ENCODE data around the gene UVRAG.

UVRAG gene

DNA sequence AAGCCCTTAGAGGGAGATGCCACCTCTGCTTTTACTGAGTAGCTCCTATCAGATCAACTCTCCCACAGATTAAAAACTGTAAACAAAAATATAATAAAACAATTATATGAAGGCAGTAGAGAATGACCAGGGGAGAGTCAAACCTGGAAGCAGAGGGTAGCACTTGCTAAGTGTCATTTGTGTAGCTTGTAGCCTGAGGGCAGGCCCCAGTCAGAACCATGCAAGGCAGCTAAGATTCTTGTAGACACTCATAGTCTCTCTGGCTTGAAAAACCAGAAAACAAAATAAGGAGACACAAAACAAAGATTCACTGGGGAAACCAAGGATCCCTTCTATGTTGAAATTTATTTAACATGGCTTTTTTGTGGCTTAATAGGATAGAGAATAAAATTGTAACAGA lies 280.9 kb downstream of the UVRAG start:
- no peak for DNase-seq
- no peaks in the 10 kb centered on the region for H3K36me3 ChIP-seq
- no peaks in the 10 kb centered on the region for H3K9me3 ChIP-seq
- no peaks in the 10 kb centered on the region; the same call in 1 of the 2 replicates for H3K4me1 ChIP-seq
- TF ChIP-seq, protein P1, sequence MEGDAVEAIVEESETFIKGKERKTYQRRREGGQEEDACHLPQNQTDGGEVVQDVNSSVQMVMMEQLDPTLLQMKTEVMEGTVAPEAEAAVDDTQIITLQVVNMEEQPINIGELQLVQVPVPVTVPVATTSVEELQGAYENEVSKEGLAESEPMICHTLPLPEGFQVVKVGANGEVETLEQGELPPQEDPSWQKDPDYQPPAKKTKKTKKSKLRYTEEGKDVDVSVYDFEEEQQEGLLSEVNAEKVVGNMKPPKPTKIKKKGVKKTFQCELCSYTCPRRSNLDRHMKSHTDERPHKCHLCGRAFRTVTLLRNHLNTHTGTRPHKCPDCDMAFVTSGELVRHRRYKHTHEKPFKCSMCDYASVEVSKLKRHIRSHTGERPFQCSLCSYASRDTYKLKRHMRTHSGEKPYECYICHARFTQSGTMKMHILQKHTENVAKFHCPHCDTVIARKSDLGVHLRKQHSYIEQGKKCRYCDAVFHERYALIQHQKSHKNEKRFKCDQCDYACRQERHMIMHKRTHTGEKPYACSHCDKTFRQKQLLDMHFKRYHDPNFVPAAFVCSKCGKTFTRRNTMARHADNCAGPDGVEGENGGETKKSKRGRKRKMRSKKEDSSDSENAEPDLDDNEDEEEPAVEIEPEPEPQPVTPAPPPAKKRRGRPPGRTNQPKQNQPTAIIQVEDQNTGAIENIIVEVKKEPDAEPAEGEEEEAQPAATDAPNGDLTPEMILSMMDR (IDR thresholded peaks at IDR 0.05; ENCODE audit: low read depth, low read length): no peak
- H3K27me3 ChIP-seq: no peaks in the 10 kb centered on the region
- H3K4me3 ChIP-seq (ENCODE audit: low read depth, low read length): no peak overlapping the region

DNA sequence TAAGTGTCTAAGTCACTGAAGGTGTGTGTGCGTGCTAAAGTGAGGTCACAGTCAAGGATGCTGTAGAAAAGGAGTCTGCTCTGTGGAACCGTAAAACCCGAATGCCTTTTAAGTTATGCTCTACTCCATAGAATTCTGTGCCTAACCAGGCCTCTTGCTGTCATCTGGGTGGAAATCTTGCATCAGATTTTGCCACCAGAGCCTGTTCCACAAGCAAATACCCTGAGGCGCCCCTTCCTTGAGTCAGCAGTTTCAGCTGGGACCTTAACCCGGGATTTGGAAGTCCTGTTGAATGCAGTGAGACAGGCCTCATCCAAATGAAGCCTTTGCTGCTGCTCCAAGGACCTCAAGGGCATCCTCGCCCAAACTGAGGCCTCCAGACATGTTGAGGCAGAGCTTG lies 281.5 kb downstream of the UVRAG start:
- Histone ChIP-seq H3K4me1 (no peaks in the 10 kb centered on the region; the same call in 1 of the 2 replicates), H3K36me3 (no peaks in the 10 kb centered on the region), H3K27me3 (no peaks in the 10 kb centered on the region), H3K9me3 (no peaks in the 10 kb centered on the region), H3K4me3 (ENCODE audit: low read depth, low read length) (no peak overlapping the region)
- TF ChIP-seq, protein P1 (IDR thresholded peaks at IDR 0.05; ENCODE audit: low read depth, low read length): no peak
- DNase-seq: peak; percentile 17

DNA sequence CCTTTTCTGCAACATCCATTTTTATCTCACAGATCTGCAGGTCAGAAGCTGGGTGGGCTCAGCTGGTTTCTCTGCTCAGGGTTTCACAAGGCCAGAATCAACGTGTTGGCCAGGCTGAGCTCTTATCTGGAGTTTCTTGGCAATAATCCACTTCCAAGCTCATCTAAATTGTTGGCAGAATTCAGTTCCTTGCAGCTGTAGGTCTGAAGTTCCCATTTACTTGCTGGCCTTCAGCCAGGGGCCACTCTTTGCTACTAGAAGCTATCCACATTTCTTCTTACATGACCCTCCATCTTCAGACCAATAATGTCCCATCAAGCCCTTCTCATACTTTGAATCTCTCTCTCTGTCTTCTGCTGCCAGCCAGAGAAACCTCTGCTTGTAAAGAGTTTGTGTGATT lies 287.8 kb downstream of the UVRAG start:
- TF ChIP-seq, protein P1 (IDR thresholded peaks at IDR 0.05; ENCODE audit: low read depth, low read length): no peak
- Histone ChIP-seq H3K36me3 (no peaks in the 10 kb centered on the region), H3K27me3 (no peaks in the 10 kb centered on the region), H3K4me1 (peaks cover 16% of the 10 kb centered on the region), H3K4me3 (ENCODE audit: low read depth, low read length) (no peak overlapping the region), H3K9me3 (no peaks in the 10 kb centered on the region)
- DNase-seq: peak; percentile 40

DNA sequence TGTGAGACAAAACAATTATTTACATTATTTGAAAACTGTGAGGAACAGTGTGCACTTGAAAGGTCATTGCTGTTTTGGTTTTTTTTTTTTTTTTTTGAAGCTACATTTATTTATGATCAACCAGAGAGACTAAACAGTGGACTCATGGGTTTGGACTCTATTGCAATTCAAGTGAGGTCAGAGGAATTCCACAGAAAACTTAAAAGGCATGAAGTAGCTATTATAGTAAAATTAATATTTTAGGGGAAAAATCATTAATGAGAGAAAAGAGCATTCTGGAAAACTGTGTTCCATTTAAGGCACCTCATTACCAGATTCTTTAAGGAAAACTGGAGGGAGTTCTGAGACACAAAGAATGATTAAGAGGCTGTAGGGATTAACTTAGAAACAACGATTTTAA lies 288.4 kb downstream of the UVRAG start:
- Histone ChIP-seq H3K4me3 (ENCODE audit: low read depth, low read length) (no peak overlapping the region), H3K4me1 (peaks cover 17% of the 10 kb centered on the region), H3K9me3 (no peaks in the 10 kb centered on the region), H3K36me3 (no peaks in the 10 kb centered on the region), H3K27me3 (no peaks in the 10 kb centered on the region)
- TF ChIP-seq, protein P1 (IDR thresholded peaks at IDR 0.05; ENCODE audit: low read depth, low read length): no peak
- DNase-seq: no peak

DNA sequence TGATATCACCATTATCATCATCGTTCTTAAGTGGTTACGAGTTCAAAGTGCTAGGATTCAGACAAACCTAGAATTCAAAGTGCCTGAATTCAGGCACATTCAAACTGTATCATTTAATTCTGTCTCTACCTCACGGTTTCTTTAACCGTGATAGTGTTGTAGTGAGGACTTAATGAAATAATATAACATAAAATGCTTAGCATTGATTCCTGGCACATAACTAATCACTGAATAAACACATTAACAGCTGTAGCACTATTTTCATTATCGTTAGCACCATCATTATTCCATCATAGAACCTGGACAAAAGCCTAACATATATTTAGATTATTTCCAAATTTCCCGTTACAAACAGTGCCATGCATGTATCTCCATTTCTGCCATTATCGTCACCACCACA lies 289.3 kb downstream of the UVRAG start:
- no peaks in the 10 kb centered on the region for H3K36me3 ChIP-seq
- H3K4me1 ChIP-seq: peaks cover 17% of the 10 kb centered on the region
- DNase-seq: no peak
- TF ChIP-seq, protein P1 (IDR thresholded peaks at IDR 0.05; ENCODE audit: low read depth, low read length): no peak
- no peak overlapping the region for H3K4me3 ChIP-seq (ENCODE audit: low read depth, low read length)
- H3K27me3 ChIP-seq: no peaks in the 10 kb centered on the region
- no peaks in the 10 kb centered on the region for H3K9me3 ChIP-seq

DNA sequence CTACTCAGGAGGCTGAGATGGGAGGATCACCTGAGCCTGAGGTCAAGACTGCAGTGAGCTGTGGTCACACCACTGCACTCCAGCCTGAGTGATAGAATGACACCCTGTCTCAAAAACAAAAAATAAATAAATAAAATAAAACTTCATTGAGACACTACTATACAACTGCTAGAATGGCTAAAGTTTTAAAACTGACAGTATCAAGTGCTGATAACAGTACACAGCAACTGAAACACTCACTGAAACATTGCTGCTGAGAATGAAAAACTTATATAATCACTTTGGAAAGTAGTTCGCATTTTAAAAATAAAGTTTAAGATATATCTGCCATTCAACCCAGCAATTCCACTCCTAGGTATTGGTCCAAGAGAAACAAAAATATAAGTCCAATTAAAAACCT lies 290.6 kb downstream of the UVRAG start:
- Histone ChIP-seq H3K9me3 (no peaks in the 10 kb centered on the region), H3K27me3 (no peaks in the 10 kb centered on the region), H3K36me3 (no peaks in the 10 kb centered on the region), H3K4me3 (ENCODE audit: low read depth, low read length) (no peak overlapping the region), H3K4me1 (peaks cover 17% of the 10 kb centered on the region)
- TF ChIP-seq, protein P1 (IDR thresholded peaks at IDR 0.05; ENCODE audit: low read depth, low read length): no peak
- DNase-seq: no peak
